ENCODE data around the gene JAKMIP1. TPM values are rescaled to one million over a fixed set of nuclear protein-coding genes. Genes with fewer than 3 reads are reported as not detected.

The JAKMIP1 gene
- total RNA-seq, 4 donors from 2014 or later = 0.39 to 4.5 (median 1.9) TPM; not detected in 1

DNA sequence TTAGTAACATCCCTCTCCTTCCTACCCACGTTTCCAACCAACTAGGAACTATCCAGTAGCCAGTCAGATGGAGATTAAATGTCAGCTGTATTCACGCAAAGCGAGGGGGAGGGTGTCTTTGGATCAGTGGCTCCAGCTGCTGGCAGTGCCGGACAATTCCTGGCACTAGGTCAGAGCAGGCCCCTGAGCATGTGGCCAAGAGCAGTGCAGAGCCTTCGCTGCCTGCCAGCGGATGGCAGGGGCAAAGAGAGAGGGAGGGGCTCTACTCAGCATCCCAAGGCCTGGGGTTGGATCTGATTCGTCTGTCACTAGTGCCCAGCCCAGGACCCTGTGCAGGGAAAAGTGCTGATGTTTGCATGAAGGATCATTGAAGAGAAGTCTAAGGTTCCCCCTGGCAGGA lies 28.7 kb upstream of the JAKMIP1 start:
- H3K36me3 ChIP-seq = no peaks in the 10 kb centered on the region
- no peak overlapping the region for H3K27ac ChIP-seq
- H3K9me3 ChIP-seq = no peaks in the 10 kb centered on the region
- peaks cover 62% of the 10 kb centered on the region for H3K27me3 ChIP-seq
- ATAC-seq = no peak
- no peak overlapping the region for H3K4me3 ChIP-seq
- 0% methylated on average over 1 of the region's 7 CpGs; no CpG with 5 or more reads in 1 of the 2 donors for WGBS, 2 donors (ENCODE audit: low coverage in 1 of 2)
- TF ChIP-seq EP300 (IDR thresholded peaks at IDR 0.05) (no peak), POLR2A (IDR thresholded peaks at IDR 0.05) (no peak), POLR2AphosphoS5 (IDR thresholded peaks at IDR 0.05) (no peak)
- TF ChIP-seq, protein P1, sequence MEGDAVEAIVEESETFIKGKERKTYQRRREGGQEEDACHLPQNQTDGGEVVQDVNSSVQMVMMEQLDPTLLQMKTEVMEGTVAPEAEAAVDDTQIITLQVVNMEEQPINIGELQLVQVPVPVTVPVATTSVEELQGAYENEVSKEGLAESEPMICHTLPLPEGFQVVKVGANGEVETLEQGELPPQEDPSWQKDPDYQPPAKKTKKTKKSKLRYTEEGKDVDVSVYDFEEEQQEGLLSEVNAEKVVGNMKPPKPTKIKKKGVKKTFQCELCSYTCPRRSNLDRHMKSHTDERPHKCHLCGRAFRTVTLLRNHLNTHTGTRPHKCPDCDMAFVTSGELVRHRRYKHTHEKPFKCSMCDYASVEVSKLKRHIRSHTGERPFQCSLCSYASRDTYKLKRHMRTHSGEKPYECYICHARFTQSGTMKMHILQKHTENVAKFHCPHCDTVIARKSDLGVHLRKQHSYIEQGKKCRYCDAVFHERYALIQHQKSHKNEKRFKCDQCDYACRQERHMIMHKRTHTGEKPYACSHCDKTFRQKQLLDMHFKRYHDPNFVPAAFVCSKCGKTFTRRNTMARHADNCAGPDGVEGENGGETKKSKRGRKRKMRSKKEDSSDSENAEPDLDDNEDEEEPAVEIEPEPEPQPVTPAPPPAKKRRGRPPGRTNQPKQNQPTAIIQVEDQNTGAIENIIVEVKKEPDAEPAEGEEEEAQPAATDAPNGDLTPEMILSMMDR (IDR thresholded peaks at IDR 0.05) = no peak
- H3K4me1 ChIP-seq = no peaks in the 10 kb centered on the region

DNA sequence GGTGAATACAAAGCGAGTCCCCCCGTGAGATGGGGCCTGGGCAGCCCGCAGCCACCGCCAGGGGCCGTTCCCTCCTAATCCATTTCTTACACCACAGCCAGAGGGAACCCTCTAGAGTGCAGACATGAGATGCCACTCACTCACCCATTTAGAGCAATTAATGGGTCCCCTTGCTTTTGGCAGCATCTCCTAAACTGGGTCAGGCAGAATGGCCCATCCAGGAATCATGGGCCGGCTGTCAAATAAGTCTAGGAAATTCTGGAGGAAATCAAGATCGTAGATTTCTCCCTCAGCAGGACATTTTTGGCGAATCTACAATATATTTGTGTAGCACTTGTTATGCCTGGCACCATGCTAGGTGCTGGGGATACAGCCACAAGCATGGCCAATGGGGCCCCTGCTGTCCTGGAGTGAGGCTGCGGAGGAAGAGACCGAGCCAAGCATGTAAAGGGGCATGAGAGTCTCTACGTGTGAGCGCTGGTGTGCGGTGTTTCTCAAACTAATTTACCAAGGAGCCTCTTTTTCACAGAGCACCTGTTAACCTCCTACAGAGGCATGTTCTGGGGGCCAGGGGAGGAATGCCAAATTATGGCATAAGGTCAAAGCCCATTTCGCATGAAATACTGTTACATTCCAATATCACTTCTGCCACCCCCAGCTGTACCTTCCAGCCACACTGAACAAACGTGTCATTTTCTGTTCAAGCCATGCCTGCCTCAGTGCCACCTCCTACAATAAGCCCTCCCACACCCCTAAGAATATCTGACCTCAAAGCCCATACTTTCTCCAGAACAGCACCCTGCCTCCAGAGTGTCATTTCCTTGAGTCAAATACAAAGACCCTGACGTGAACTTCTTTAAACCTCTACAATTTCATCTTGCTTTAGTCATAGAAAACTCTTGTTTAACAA lies 28.1 kb upstream of the JAKMIP1 start:
- no peaks in the 10 kb centered on the region for H3K36me3 ChIP-seq
- no peaks in the 10 kb centered on the region for H3K4me1 ChIP-seq
- no peak overlapping the region for H3K27ac ChIP-seq
- H3K4me3 ChIP-seq = no peak overlapping the region
- 71 to 75% methylated on average over 8 to 9 of the region's 16 CpGs for WGBS, 2 donors (ENCODE audit: low coverage in 1 of 2)
- H3K27me3 ChIP-seq = peaks cover 63% of the 10 kb centered on the region
- no peaks in the 10 kb centered on the region for H3K9me3 ChIP-seq
- ATAC-seq = no peak
- no peak for TF ChIP-seq POLR2AphosphoS5 (IDR thresholded peaks at IDR 0.05)
- TF ChIP-seq POLR2A (IDR thresholded peaks at IDR 0.05) = no peak
- TF ChIP-seq, protein P1 (IDR thresholded peaks at IDR 0.05) = no peak
- no peak for TF ChIP-seq EP300 (IDR thresholded peaks at IDR 0.05)

GRCh38 chr4:6227412-6228157 lies 27.2 kb upstream of the JAKMIP1 start:
- Histone ChIP-seq H3K4me3 (no peak overlapping the region), H3K9me3 (peaks cover 0 to 5% (median 0%) of the 10 kb centered on the region in 3 donors), H3K36me3 (no peaks in the 10 kb centered on the region), H3K27ac (no peak overlapping the region), H3K4me1 (no peaks in the 10 kb centered on the region), H3K27me3 (peaks cover 71% of the 10 kb centered on the region)
- TF ChIP-seq EP300 (IDR thresholded peaks at IDR 0.05) (no peak), POLR2A (IDR thresholded peaks at IDR 0.05) (no peak), POLR2AphosphoS5 (IDR thresholded peaks at IDR 0.05) (no peak)
- TF ChIP-seq, protein P1 (IDR thresholded peaks at IDR 0.05) = no peak
- 65 to 79% methylated on average over 5 to 6 of the region's 12 CpGs for WGBS, 2 donors (ENCODE audit: low coverage in 1 of 2)
- ATAC-seq = no peak

DNA sequence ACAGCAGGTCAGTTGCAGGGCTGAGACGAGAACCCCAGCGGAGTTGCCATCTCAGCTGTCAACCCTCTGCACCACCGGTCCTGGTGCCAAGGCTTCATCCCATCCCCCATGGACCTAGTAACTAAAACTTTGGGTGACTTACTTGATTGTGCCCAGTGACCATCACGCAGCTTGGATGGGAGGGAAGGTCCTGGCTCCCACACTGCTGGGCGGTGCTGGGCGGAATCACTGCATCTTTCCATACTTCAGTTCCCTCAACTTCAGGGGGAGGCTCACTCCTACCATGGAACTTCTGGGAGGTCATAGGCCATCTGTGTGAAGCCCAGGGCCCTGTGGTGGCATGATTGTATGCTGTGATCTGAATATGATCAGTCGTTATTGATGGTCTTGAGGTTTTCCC lies 26.2 kb upstream of the JAKMIP1 start:
- ATAC-seq = no peak
- TF ChIP-seq POLR2A (IDR thresholded peaks at IDR 0.05) = no peak
- TF ChIP-seq EP300 (IDR thresholded peaks at IDR 0.05) = no peak
- TF ChIP-seq, protein P1 (IDR thresholded peaks at IDR 0.05) = no peak
- TF ChIP-seq POLR2AphosphoS5 (IDR thresholded peaks at IDR 0.05) = no peak
- Histone ChIP-seq H3K36me3 (no peaks in the 10 kb centered on the region), H3K27ac (no peak overlapping the region), H3K27me3 (peaks cover 82% of the 10 kb centered on the region), H3K9me3 (peaks cover 0 to 14% (median 0%) of the 10 kb centered on the region in 3 donors), H3K4me1 (peaks cover 0 to 8% (median 3%) of the 10 kb centered on the region in 3 donors), H3K4me3 (no peak overlapping the region)
- WGBS, 2 donors (ENCODE audit: low coverage in 1 of 2) = no CpG with 5 or more reads among the region's 7 CpGs
